Lower leg skin (tissue), 4 donors: Measurements from ENCODE around the gene PIGW. TPM values are rescaled to one million over a fixed set of nuclear protein-coding genes. Genes with fewer than 3 reads are reported as not detected.

Source experiments
- DNase-seq, 2 donors: peaks; one replicate each; pipeline ENCODE4 v3.0.0-alpha.2; 2019; ENCODE audit warnings: low spot score in 2 of 2
- H3K4me3 ChIP-seq: fragments of 200-600 bp; sonication (generic); 2 replicates; pipeline ENCODE4 v1.5.1; 2017; ENCODE audit warnings: mild to moderate bottlenecking, low read depth; ENCODE audit not compliant: poor library complexity, severe bottlenecking
- CTCF ChIP-seq, 3 donors: fragments of 450-650 bp; IDR thresholded peaks; one replicate each; pipeline ENCODE4 v1.5.1; 2016; ENCODE audit warnings: antibody characterized with exemption in 3 of 3, mild to moderate bottlenecking in 3 of 3, moderate library complexity in 2 of 3
- POLR2A ChIP-seq, 2 donors: fragments of 450-650 bp; IDR thresholded peaks; one replicate each; pipeline ENCODE4 v1.6.1; 2016 to 2017; ENCODE audit warnings: antibody characterized with exemption in 2 of 2, mild to moderate bottlenecking in 1 of 2, moderate library complexity in 1 of 2
- WGBS, 2 donors: methylation state at CpG; one replicate each; pipeline ENCODE4 v1.1.5; 2018; 5-methylcytosine and 5-hydroxymethylcytosine counted together
- intact Hi-C: fragments of 100-400 bp; cut with DNase I; formaldehyde crosslinking; loops from one replicate; pipeline ENCODE4 v1.15.0; 2023; ENCODE audit warnings: low total_unique reads
- total RNA-seq, 4 donors: library from RNA; depleted of rRNA; stranded (reverse); fragments of >200 nt; gene quantifications; one replicate each; pipeline ENCODE4 v1.1.0, GENCODE V29; 2016

PIGW gene
- total RNA-seq, 4 donors from 2014 or later: 4.3 to 9.0 (median 6.9) TPM

GRCh38 chr17:36510636-36511035 lies 24.2 kb upstream of the PIGW start:
- H3K4me3 ChIP-seq: no peak overlapping the region
- 81 to 89% methylated on average over 12 to 13 of the region's 14 CpGs for WGBS, 2 donors
- peak in 1 of 2 donors; percentile 58 for DNase-seq

GRCh38 chr17:36511216-36511615 lies 23.6 kb upstream of the PIGW start:
- H3K4me3 ChIP-seq: no peak overlapping the region
- 80 to 91% methylated on average over 6 of the region's 6 CpGs for WGBS, 2 donors
- TF ChIP-seq POLR2A (IDR thresholded peaks at IDR 0.05) (no peak), CTCF (IDR thresholded peaks at IDR 0.05) (no peak)
- intact Hi-C loops: no loop called here
- DNase-seq: peak in 1 of 2 donors; percentile 78

More at GRCh38 chr17:36510636-36511035, 24.2 kb upstream of the PIGW start:
- TF ChIP-seq POLR2A (IDR thresholded peaks at IDR 0.05): no peak
- no peak for TF ChIP-seq CTCF (IDR thresholded peaks at IDR 0.05)
- intact Hi-C loops: no loop called here

- WGBS, 2 donors: 90 to 96% methylated on average over 5 of the region's 5 CpGs
- DNase-seq: peak in 1 of 2 donors; percentile 64
- H3K4me3 ChIP-seq: no peak overlapping the region
- TF ChIP-seq POLR2A (IDR thresholded peaks at IDR 0.05) (no peak), CTCF (IDR thresholded peaks at IDR 0.05) (no peak)
- intact Hi-C loops: no loop called here
Observed at GRCh38 chr17:36512641-36513040, 22.1 kb upstream of the PIGW start.

GRCh38 chr17:36514856-36515255 lies 19.9 kb upstream of the PIGW start:
- H3K4me3 ChIP-seq: no peak overlapping the region
- no peak for TF ChIP-seq POLR2A (IDR thresholded peaks at IDR 0.05)
- no peak for TF ChIP-seq CTCF (IDR thresholded peaks at IDR 0.05)
- 88 to 100% methylated on average over 3 of the region's 3 CpGs for WGBS, 2 donors
- DNase-seq: peak in 1 of 2 donors; percentile 54
- intact Hi-C loops: no loop called here

- TF ChIP-seq POLR2A (IDR thresholded peaks at IDR 0.05) (no peak), CTCF (IDR thresholded peaks at IDR 0.05) (no peak)
- WGBS, 2 donors: 96% methylated on average over 4 of the region's 4 CpGs
- no peak overlapping the region for H3K4me3 ChIP-seq
- intact Hi-C loops: no loop called here
- peak in 1 of 2 donors; percentile 69 for DNase-seq
Observed at GRCh38 chr17:36515837-36516236, 18.9 kb upstream of the PIGW start.

GRCh38 chr17:36523113-36523512 lies 11.7 kb upstream of the PIGW start:
- TF ChIP-seq POLR2A (IDR thresholded peaks at IDR 0.05): no peak
- TF ChIP-seq CTCF (IDR thresholded peaks at IDR 0.05): no peak
- WGBS, 2 donors: 82 to 86% methylated on average over 2 of the region's 2 CpGs
- DNase-seq: peak in 1 of 2 donors; percentile 17
- H3K4me3 ChIP-seq: no peak overlapping the region
- intact Hi-C loops: no loop called here
